ENCODE data around the gene ELMO3. TPM values are rescaled to one million over a fixed set of nuclear protein-coding genes. Genes with fewer than 3 reads are reported as not detected.

ELMO3 gene
- total RNA-seq, 1 experiment from 2014 or later: 8.6 TPM

DNA sequence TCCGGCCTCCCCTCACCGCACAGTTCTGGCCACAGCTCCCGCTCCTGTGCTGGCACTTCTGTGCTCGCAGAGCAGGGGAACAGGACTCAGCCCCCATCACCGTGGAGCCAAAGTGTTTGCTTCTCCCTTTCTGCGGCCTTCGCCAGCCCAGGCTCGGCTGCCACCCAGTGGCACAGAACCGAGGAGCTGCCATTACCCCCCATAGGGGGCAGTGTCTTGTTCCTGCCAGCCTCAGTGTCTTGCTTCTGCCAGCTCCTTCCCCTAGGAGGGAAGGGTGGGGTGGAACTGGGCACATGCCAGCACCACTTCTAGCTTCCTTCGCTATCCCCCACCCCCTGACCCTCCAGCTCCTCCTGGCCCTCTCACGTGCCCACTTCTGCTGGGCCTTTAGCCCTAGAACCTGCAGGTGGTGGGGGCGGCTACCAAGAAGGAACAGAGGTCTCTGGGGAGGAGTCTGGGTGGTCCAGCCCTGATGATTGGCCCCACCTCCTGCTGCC, 645 bp upstream of the ELMO3 start:
- no peak overlapping the region for H2BK20ac ChIP-seq (ENCODE audit: low read depth, low read length, poor library complexity, severe bottlenecking)
- Mint-ChIP-seq H3K36me3 (ENCODE audit: insufficient read depth in 1 of 3, low read depth in 3 of 3) (peaks cover 37 to 73% (median 53%) of the 10 kb centered on the region in 3 experiments), H3K27ac (0 out of 7 replicates have a peak overlapping the region, but pooled peaks of 1 of the 3 experiments have one; percentile 66), H3K4me3 (peak overlapping the region; percentile 10 to 62; a peak in 3 of 5 replicates), H3K9me3 (no peaks in the 10 kb centered on the region), H3K27me3 (ENCODE audit: low read depth) (0 out of 2 replicates have a peak, but pooled peaks cover 2% of the 10 kb centered on the region), H3K4me1 (peaks cover 8 to 19% of the 10 kb centered on the region in 2 experiments)
- H3K9me3 ChIP-seq (ENCODE audit: control insufficient read depth, low read depth, low read length): no peaks in the 10 kb centered on the region
- no peak overlapping the region for H2AK5ac ChIP-seq (ENCODE audit: insufficient read length, low read length)
- H3K18ac ChIP-seq (ENCODE audit: insufficient read length, low read depth, low read length): no peak overlapping the region
- no peak overlapping the region for H4K8ac ChIP-seq (replicated peaks; ENCODE audit: insufficient read length, low read depth, low read length)
- H3K14ac ChIP-seq (ENCODE audit: insufficient read depth, low read length): no peak overlapping the region
- H3K23me2 ChIP-seq (ENCODE audit: insufficient read length, low read depth, low read length, poor library complexity, severe bottlenecking): no peaks in the 10 kb centered on the region
- H3T11ph ChIP-seq (ENCODE audit: low read length): no peak overlapping the region
- H3K27me3 ChIP-seq (ENCODE audit: insufficient read depth, low read length): no peaks in the 10 kb centered on the region
- H4K20me1 ChIP-seq (ENCODE audit: control insufficient read depth, insufficient read depth, insufficient read length): no peaks in the 10 kb centered on the region
- peak overlapping the region; percentile 47 for H3K4me2 ChIP-seq (ENCODE audit: insufficient read depth, insufficient read length, low read length)
- H2AFZ ChIP-seq (ENCODE audit: low read length): no peak overlapping the region
- no peak overlapping the region for H2BK15ac ChIP-seq (ENCODE audit: low read depth, low read length)
- no peak overlapping the region for H4K5ac ChIP-seq (ENCODE audit: insufficient read length, low read depth, low read length)
- no peak overlapping the region for H3K27ac ChIP-seq (ENCODE audit: insufficient read length, low read depth, low read length)
- no peak overlapping the region for H3K4ac ChIP-seq (ENCODE audit: low read depth, low read length)
- no peaks in the 10 kb centered on the region for H3K4me1 ChIP-seq (ENCODE audit: insufficient read depth, low read length)
- peaks cover 3% of the 10 kb centered on the region; the same call in 1 of the 2 replicates for H3K79me2 ChIP-seq (ENCODE audit: insufficient read depth, low read length)
- no peak overlapping the region for H2BK12ac ChIP-seq (ENCODE audit: insufficient read length, low read depth, low read length)
- TF ChIP-seq, protein P1, sequence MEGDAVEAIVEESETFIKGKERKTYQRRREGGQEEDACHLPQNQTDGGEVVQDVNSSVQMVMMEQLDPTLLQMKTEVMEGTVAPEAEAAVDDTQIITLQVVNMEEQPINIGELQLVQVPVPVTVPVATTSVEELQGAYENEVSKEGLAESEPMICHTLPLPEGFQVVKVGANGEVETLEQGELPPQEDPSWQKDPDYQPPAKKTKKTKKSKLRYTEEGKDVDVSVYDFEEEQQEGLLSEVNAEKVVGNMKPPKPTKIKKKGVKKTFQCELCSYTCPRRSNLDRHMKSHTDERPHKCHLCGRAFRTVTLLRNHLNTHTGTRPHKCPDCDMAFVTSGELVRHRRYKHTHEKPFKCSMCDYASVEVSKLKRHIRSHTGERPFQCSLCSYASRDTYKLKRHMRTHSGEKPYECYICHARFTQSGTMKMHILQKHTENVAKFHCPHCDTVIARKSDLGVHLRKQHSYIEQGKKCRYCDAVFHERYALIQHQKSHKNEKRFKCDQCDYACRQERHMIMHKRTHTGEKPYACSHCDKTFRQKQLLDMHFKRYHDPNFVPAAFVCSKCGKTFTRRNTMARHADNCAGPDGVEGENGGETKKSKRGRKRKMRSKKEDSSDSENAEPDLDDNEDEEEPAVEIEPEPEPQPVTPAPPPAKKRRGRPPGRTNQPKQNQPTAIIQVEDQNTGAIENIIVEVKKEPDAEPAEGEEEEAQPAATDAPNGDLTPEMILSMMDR (conservative IDR thresholded peaks at IDR 0.05): peak; percentile 70
- H3K9ac ChIP-seq (ENCODE audit: extremely low read depth, insufficient read length, low read length): no peak overlapping the region
- H4K91ac ChIP-seq (ENCODE audit: insufficient read length, low read depth, low read length): no peak overlapping the region
- H2BK5ac ChIP-seq (ENCODE audit: insufficient read length, low read length): no peak overlapping the region
- peak; percentile 79 for DNase-seq
- no CpG with 5 or more reads among the region's 12 CpGs for WGBS (ENCODE audit: extremely low coverage, insufficient read length, low lambda C conversion rate)
- no peak overlapping the region for H3K23ac ChIP-seq (ENCODE audit: insufficient read length, low read depth, low read length)
- H3K56ac ChIP-seq (ENCODE audit: insufficient read length, low read depth, low read length): no peak overlapping the region
- no peak overlapping the region for H2BK120ac ChIP-seq (ENCODE audit: low read depth, low read length, poor library complexity, severe bottlenecking)
- peaks cover 3% of the 10 kb centered on the region for H3K79me1 ChIP-seq (ENCODE audit: insufficient read depth, low read depth, low read length, poor library complexity, severe bottlenecking)

Data from H9 (cell line).